Measurements from ENCODE around the gene KLC3.

The KLC3 gene

DNA sequence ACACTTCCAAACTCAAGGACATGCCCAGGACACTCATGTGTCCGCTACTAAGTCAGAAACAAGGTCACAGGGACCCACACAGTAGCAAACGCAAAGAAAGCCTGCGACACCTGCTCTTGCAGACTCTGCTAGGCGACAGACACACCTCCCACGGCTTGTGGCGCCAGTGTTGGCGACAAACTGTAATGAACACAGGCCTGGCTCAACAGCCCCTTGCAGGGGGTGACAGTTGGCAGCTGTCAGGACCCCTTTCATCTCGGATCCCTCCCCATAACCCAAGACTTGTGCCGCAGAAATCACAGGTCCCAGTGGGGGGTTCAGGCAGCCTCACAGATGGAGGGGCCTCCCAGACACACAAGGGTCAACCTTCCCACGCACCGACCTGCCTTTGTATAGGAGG, 18.2 kb upstream of the KLC3 start:
- TF ChIP-seq ZNF565 (CRISPR knock-in tag; conservative IDR thresholded peaks at IDR 0.05; ENCODE audit: low read depth) = no peak
- no peak for TF ChIP-seq POU6F1 (CRISPR knock-in tag; IDR thresholded peaks at IDR 0.05; ENCODE audit: borderline replicate concordance, low read depth)
- TF ChIP-seq ARNTL (CRISPR knock-in tag; IDR thresholded peaks at IDR 0.05; ENCODE audit: borderline replicate concordance, low read depth) = no peak
- no peak for TF ChIP-seq SNAI2 (CRISPR knock-in tag; IDR thresholded peaks at IDR 0.05)
- no peak for TF ChIP-seq CSDC2 (CRISPR knock-in tag; IDR thresholded peaks at IDR 0.05)
- no peak for TF ChIP-seq ZFP3 (CRISPR knock-in tag; IDR thresholded peaks at IDR 0.05)
- TF ChIP-seq, protein P1, sequence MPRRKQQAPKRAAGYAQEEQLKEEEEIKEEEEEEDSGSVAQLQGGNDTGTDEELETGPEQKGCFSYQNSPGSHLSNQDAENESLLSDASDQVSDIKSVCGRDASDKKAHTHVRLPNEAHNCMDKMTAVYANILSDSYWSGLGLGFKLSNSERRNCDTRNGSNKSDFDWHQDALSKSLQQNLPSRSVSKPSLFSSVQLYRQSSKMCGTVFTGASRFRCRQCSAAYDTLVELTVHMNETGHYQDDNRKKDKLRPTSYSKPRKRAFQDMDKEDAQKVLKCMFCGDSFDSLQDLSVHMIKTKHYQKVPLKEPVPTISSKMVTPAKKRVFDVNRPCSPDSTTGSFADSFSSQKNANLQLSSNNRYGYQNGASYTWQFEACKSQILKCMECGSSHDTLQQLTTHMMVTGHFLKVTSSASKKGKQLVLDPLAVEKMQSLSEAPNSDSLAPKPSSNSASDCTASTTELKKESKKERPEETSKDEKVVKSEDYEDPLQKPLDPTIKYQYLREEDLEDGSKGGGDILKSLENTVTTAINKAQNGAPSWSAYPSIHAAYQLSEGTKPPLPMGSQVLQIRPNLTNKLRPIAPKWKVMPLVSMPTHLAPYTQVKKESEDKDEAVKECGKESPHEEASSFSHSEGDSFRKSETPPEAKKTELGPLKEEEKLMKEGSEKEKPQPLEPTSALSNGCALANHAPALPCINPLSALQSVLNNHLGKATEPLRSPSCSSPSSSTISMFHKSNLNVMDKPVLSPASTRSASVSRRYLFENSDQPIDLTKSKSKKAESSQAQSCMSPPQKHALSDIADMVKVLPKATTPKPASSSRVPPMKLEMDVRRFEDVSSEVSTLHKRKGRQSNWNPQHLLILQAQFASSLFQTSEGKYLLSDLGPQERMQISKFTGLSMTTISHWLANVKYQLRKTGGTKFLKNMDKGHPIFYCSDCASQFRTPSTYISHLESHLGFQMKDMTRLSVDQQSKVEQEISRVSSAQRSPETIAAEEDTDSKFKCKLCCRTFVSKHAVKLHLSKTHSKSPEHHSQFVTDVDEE (CRISPR knock-in tag; IDR thresholded peaks at IDR 0.05) = no peak
- no peak for TF ChIP-seq ZC3H10 (CRISPR knock-in tag; IDR thresholded peaks at IDR 0.05)
- no peak for TF ChIP-seq ZNF8 (CRISPR knock-in tag; IDR thresholded peaks at IDR 0.05)
- TF ChIP-seq, protein P2, sequence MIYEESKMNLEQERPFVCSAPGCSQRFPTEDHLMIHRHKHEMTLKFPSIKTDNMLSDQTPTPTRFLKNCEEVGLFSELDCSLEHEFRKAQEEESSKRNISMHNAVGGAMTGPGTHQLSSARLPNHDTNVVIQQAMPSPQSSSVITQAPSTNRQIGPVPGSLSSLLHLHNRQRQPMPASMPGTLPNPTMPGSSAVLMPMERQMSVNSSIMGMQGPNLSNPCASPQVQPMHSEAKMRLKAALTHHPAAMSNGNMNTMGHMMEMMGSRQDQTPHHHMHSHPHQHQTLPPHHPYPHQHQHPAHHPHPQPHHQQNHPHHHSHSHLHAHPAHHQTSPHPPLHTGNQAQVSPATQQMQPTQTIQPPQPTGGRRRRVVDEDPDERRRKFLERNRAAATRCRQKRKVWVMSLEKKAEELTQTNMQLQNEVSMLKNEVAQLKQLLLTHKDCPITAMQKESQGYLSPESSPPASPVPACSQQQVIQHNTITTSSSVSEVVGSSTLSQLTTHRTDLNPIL (CRISPR knock-in tag; IDR thresholded peaks at IDR 0.05; ENCODE audit: low read depth) = no peak
- ATAC-seq = no peak

- TF ChIP-seq OSR1 (CRISPR knock-in tag; IDR thresholded peaks at IDR 0.05) = no peak
- TF ChIP-seq, protein P2 (CRISPR knock-in tag; IDR thresholded peaks at IDR 0.05; ENCODE audit: low read depth) = no peak
- TF ChIP-seq ZFP3 (CRISPR knock-in tag; IDR thresholded peaks at IDR 0.05) = no peak
- TF ChIP-seq, protein P3, sequence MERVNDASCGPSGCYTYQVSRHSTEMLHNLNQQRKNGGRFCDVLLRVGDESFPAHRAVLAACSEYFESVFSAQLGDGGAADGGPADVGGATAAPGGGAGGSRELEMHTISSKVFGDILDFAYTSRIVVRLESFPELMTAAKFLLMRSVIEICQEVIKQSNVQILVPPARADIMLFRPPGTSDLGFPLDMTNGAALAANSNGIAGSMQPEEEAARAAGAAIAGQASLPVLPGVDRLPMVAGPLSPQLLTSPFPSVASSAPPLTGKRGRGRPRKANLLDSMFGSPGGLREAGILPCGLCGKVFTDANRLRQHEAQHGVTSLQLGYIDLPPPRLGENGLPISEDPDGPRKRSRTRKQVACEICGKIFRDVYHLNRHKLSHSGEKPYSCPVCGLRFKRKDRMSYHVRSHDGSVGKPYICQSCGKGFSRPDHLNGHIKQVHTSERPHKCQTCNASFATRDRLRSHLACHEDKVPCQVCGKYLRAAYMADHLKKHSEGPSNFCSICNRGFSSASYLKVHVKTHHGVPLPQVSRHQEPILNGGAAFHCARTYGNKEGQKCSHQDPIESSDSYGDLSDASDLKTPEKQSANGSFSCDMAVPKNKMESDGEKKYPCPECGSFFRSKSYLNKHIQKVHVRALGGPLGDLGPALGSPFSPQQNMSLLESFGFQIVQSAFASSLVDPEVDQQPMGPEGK (CRISPR knock-in tag; IDR thresholded peaks at IDR 0.05; ENCODE audit: borderline replicate concordance) = no peak
- TF ChIP-seq ESRRG (CRISPR knock-in tag; IDR thresholded peaks at IDR 0.05) = no peak
- TF ChIP-seq PPARA (CRISPR knock-in tag; IDR thresholded peaks at IDR 0.05; ENCODE audit: borderline replicate concordance) = no peak
- no peak for TF ChIP-seq ARNTL (CRISPR knock-in tag; IDR thresholded peaks at IDR 0.05; ENCODE audit: borderline replicate concordance, low read depth)
- TF ChIP-seq ZNF8 (CRISPR knock-in tag; IDR thresholded peaks at IDR 0.05) = no peak
- no peak for TF ChIP-seq ISL1 (CRISPR knock-in tag; IDR thresholded peaks at IDR 0.05)
- no peak for TF ChIP-seq TOX (CRISPR knock-in tag; IDR thresholded peaks at IDR 0.05; ENCODE audit: borderline replicate concordance)
- TF ChIP-seq GLIS3 (CRISPR knock-in tag; IDR thresholded peaks at IDR 0.05) = no peak
- no peak for ATAC-seq
Observed at GRCh38 chr19:45322744-45323281, 17.7 kb upstream of the KLC3 start, which contains the start of gene CKM. Gene CKM (minus strand): TSS chr19:45322875. CDS start chr19:45319713, 3,162 bp downstream.

- no peak; the same call in 2 of the 3 replicates for ATAC-seq
- TF ChIP-seq, protein P2 (CRISPR knock-in tag; IDR thresholded peaks at IDR 0.05; ENCODE audit: low read depth) = no peak
- TF ChIP-seq OSR1 (CRISPR knock-in tag; IDR thresholded peaks at IDR 0.05) = no peak
- no peak for TF ChIP-seq ZC3H10 (CRISPR knock-in tag; IDR thresholded peaks at IDR 0.05)
- TF ChIP-seq ZNF565 (CRISPR knock-in tag; conservative IDR thresholded peaks at IDR 0.05; ENCODE audit: low read depth) = no peak
- no peak for TF ChIP-seq ARNTL (CRISPR knock-in tag; IDR thresholded peaks at IDR 0.05; ENCODE audit: borderline replicate concordance, low read depth)
- TF ChIP-seq ZFP3 (CRISPR knock-in tag; IDR thresholded peaks at IDR 0.05) = no peak
- no peak for TF ChIP-seq TCF4 (CRISPR knock-in tag; IDR thresholded peaks at IDR 0.05; ENCODE audit: borderline replicate concordance)
- TF ChIP-seq TOX (CRISPR knock-in tag; IDR thresholded peaks at IDR 0.05; ENCODE audit: borderline replicate concordance) = no peak
- no peak for TF ChIP-seq ZFP30 (CRISPR knock-in tag; IDR thresholded peaks at IDR 0.05)
- TF ChIP-seq, protein P3 (CRISPR knock-in tag; IDR thresholded peaks at IDR 0.05; ENCODE audit: borderline replicate concordance) = no peak
- TF ChIP-seq, protein P4, sequence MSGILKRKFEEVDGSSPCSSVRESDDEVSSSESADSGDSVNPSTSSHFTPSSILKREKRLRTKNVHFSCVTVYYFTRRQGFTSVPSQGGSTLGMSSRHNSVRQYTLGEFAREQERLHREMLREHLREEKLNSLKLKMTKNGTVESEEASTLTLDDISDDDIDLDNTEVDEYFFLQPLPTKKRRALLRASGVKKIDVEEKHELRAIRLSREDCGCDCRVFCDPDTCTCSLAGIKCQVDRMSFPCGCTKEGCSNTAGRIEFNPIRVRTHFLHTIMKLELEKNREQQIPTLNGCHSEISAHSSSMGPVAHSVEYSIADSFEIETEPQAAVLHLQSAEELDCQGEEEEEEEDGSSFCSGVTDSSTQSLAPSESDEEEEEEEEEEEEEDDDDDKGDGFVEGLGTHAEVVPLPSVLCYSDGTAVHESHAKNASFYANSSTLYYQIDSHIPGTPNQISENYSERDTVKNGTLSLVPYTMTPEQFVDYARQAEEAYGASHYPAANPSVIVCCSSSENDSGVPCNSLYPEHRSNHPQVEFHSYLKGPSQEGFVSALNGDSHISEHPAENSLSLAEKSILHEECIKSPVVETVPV (CRISPR knock-in tag; IDR thresholded peaks at IDR 0.05) = no peak
- no peak for TF ChIP-seq BACH2 (CRISPR knock-in tag; IDR thresholded peaks at IDR 0.05; ENCODE audit: borderline replicate concordance)
- no peak for TF ChIP-seq SNAI2 (CRISPR knock-in tag; IDR thresholded peaks at IDR 0.05)
Observed at GRCh38 chr19:45323671-45324081, 16.9 kb upstream of the KLC3 start.

All from SK-N-SH treated with all-trans-retinoic acid at 6 μM for 48 hours (cell line).